Sciatic nerve (tissue), 2 donors: ENCODE data around the gene INTS3. TPM values are rescaled to one million over a fixed set of nuclear protein-coding genes. Genes with fewer than 3 reads are reported as not detected.
"Not testable (repeated sequence)": the region's sequence is repeated elsewhere in the genome, so short reads cannot be mapped to it uniquely, and the experiment has no call there.

Experiments
- ATAC-seq: fragments of 200-7000 bp; cut with Tn5 transposase; one replicate; pipeline ENCODE4 v1.9.1; 2020; ENCODE audit warnings: mild to moderate bottlenecking, moderate library complexity
- DNase-seq: peaks from one replicate; pipeline ENCODE4 v3.0.0-alpha.2; 2020; ENCODE audit warnings: low spot score
- intact Hi-C: fragments of 100-400 bp; cut with DNase I; formaldehyde crosslinking; loops from one replicate; pipeline ENCODE4 v1.14.2; 2022
- total RNA-seq: library from RNA; stranded (reverse); fragmentation: NEBNext Ultra II Directional; extraction: Animal tissue kit (Norgen Biotek cat#: 25700); gene quantifications from one replicate; pipeline ENCODE4 v1.2.1, GENCODE V29; 2021
- donor health status: DM: no; HTN: no; CAD: no.
- donor health status: DM: no; HTN: no; CAD: no.

Gene INTS3
- total RNA-seq, 1 donor from 2014 or later, result 72.4 TPM

DNA sequence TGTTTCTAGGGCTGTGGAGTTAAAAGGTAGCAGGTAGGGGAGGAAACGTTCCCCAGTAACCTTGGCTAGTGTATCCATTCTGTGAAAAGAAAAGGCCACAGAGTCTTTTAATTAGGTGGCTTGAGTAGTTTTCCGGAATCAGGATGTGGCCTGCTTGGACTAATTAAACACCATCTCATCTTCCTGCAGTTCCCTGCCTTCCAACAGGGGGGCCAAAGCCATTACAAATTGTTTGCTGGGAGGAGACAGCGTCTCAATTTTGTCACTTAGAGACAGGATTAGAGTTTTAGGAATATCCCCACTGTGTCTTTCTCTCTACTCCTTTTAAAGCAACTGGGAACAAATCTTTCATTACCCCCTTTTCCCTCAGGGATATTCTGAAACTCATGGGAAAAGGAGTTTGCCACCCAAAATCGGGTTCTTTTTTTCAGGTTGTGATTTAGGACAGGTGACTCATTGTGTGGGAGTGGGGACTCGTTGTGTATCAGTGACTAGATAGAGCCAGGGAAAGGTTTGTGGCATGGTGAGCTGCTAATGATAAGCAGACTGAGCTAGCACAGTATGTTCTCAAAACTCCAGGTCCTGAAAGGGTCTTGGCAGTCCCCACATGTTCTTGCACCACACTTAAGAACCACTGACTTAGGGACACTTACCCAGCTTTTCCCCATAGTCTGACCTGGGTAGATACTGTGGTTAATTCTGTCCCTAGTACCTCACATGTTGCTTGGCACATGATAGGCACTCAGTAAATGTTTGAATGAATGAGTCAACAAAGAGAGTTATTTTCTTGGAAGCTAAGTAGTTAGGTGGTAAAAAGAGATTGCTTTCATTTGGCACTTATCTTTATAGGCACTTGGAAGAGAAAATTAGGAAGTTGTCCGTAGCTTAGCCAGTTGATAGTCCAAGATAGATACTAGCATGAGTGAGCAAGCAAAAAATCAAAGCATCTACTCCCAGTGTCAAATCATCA is 22.5 kb downstream of the INTS3 start:
- peak; percentile 78 for ATAC-seq
- intact Hi-C loops, result no loop called here
- DNase-seq, result no peak

DNA sequence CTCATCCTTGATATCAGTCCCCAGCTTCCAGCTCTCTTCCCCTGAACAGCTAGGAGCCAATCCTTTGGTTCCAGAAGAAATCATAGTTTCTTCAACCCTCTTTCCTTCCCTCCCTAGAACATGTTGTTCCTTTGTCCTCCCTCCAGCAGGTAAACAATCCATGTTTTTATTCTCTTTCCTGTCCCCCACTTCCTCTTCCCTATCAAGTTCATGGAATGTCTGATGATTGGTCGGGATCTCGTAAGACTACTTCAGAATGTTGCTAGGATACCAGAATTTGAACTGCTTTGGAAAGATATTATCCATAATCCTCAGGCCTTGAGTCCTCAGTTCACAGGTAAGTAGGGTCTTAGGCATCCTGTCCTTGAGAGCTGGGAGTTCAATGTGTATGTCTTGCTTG is 24.2 kb downstream of the INTS3 start:
- ATAC-seq (no peak), DNase-seq (no peak)
- intact Hi-C loops, result no loop called here

DNA sequence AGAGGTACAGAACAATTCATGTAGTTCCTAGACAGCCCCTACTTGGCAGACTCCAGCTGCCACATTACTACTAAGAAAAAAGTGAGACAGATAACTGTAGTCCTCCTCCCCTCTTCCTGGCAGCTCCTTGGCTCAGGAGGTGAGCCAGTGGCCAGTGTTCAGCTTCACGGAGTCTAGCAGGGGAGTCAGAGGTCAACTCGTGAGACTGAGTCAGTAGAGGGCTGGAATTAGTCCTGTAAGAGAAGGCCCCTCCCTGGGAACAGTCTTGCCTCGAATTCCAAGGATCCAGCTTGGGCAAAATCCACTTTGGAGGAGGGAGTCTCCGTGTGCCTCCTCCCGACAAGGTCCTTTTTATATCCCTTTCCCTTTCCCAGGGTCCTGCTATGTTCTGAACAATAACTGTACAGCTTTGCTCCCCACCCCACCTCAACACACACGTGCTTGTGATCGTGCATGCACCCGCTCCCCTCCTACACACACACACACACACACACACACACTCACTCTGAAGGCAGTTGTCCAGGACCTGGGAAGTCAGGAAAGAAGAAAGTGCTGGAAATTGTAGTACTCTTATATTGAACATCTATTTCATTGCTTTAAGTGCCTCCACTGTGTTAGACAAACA is 24.8 kb downstream of the INTS3 start:
- DNase-seq (peak; percentile 72), ATAC-seq (peak; percentile 82)
- intact Hi-C loops, result no loop called here

DNA sequence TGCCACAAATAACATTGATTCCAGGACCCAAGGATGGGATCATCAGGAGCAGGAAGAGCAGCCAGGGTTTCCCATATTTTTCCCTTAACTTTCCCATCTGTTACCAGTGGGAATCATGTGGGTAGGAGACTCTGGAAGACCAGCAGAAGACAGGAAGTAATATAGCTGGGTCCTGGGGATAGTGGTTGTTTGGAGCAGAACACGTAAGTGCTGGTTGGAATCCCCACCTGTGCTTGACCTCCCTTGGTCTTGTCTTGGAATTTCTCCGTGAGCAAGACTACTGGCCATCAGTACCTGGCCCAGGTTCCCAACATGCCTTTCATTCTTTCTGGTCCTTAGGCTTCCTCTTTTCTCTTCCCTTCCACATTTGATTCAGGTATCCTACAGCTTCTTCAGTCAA is 26.4 kb downstream of the INTS3 start:
- intact Hi-C loops, result no loop called here
- no peak for ATAC-seq
- no peak for DNase-seq

DNA sequence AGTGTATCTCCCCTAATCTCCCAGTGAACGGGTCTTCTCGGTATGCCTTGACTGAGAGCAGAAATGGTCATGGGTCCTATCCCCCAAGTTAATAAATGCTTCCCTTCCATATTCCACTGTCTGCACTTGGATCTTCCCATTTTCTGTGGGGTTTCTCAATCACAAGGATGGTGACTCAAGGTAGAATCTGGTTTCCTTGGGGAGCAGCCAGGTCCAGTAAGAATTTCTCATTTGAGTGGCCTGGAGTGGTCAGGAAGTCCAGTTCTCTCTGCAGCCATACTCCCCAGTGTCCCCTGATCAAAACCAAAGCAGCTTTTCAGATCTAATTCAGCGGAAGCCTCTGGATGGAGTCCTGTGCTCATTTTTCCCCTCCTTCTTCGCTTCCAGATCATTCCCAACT is 32.6 kb downstream of the INTS3 start:
- DNase-seq (no peak), ATAC-seq (no peak)
- intact Hi-C loops, result no loop called here

DNA sequence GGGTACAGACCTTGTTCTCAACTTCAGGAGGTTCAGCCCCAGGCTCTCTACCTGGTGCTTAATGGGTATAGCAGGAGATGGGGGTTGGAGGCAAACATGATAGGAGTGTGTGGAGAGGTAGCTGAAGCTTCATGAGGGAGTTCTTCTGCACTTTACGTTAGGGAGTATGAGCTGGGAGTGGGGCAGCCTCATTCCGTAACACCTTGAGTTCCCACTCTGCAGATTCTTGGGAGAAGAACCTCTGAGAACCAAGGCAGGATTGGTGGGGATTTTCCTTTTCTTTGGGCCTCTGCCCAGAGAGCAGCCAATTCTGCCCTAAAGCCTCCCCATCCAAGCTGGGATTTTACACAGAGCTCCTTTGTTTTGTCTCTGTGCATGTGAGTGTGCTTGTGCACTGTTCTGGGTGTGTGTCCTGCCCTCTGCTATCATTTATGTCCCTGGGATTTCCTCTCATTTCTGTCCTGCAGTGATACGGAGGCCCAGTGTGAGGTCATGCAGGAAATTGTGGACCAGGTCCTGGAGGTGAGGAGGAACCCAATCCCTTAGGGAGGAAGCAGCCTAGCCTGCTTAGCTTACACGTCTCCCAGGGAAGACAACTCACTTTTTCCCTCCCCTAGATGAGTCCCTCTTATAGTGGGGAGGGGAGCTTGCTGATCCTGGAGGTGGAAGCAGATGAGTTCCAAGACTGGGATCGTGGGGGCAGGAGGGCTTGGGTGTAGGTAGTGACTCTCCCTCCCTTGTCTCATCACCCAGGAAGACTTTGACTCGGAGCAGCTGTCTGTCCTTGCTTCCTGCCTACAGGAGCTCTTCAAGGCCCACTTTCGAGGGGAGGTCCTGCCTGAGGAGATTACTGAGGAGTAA is 35.7 kb downstream of the INTS3 start:
- intact Hi-C loops, result no loop called here
- ATAC-seq (peak; percentile 92), DNase-seq (no peak)

DNA sequence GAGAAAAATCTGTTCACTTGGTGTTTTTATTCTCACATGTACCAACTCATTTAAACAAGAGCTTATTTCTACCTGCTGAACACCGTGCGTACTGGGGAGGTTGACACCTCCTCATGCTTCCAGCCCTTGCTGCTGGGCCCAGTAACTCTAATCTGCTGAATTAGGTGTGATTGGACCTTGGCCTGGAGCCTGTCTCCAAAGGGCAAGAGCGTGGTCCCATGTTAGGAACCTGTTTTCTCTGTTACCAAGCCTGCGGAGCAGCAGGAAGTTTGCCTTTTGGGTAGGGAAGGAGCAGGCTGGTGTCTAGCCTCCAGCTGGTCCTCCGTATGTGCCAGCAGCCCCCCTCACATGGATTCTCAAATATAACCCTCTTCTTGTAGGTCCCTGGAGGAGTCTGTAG is 36.5 kb downstream of the INTS3 start:
- DNase-seq, result no peak
- intact Hi-C loops, result no loop called here
- no peak for ATAC-seq

DNA sequence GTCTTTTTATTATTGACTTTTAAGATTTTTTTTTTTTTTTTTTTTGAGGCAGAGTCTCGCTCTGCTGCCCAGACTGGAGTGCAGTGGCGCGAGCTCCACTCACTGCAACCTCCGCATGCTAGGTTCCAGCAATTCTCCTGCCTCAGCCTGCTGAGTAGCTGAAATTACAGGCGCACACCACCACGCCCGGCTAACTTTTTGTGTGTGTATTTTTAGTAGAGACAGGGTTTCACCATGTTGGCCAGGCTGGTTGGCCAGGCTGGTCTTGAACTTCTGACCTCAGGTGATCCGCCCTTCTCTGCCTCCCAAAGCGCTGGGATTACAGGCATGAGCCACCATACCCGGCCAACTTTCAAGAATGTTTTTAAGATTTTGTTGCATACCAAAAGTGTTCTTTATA is 38.8 kb downstream of the INTS3 start:
- intact Hi-C loops, DNase-seq, ATAC-seq: not testable (repeated sequence)

DNA sequence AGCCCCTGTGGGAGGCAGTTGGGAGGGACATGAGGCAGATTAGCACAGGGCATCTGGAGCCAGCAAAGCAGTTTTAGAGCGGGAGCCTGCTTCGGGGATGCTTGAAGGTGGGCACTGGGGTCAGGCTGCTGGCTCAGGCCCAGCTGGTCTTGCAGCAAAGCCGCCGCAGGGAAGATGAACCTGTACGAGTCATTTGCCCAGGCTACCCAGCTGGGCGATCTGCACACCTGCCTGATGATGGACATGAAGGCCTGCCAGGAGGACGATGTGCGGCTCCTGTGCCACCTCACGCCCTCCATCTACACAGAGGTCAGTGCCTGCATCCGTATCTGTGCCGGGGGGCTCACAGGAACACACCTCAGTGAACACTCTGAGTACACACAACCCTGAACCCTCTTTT is 39.7 kb downstream of the INTS3 start:
- intact Hi-C loops, result no loop called here
- DNase-seq (no peak), ATAC-seq (no peak)

DNA sequence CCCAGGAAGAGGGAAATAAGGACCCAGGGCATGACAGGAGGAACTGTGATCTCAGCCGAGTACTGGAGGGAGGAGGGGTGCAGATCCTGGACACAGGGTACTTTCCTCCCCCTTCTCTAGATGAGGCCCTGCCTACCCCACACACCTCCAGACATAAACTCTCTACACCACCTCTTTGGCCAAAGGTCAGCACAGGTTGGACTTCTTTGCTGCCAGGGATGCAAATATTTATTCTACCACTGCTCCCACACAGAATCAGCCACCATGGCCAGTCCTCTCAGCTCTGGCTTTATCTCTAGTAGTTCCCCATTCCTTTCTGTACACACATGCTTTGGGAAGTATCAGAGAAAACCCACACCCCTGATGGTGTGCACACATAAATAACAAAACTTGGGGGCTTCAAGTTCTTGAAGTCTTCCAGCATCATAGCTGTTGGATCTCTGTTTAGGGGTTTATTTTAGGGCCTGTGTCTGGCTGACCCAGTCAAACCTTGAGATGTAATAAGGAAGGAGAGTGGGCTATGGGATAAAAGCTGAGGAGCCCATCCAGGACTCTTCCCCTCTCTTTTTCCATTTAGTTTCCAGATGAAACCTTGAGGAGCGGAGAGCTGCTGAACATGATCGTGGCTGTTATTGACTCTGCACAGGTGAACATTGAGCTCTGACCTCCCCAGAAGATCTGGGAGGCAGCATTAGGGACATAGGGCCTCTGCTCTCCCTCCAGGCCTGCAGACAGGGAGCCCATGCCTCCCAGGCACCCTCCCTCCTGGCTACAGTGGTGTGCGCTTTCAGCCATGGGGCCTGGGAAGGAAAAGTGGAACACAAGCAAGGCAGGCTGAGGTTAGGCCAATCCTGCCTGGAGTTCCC is 40.7 kb downstream of the INTS3 start:
- intact Hi-C loops, result no loop called here
- DNase-seq (no peak), ATAC-seq (no peak)

DNA sequence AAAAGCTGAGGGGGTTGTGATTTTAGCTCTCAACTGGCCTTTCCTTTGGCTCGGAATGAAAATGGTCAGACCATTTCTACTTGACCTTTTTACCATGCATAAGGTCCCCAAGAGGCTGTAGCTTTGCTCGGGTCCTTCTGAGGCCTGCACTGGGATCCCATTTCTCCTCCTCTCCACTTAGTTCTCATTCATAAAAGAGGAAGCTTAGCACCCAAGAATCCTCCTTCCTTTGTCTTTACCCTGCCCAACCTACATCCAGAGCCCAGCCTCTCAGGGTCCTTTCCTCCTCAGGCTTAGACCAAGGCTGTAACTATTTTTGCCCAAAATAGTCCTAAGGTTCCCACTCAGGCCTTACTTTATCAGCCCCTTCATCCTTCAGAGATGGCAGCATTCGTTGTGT is 41.4 kb downstream of the INTS3 start:
- intact Hi-C loops, result no loop called here
- DNase-seq (no peak), ATAC-seq (no peak)

DNA sequence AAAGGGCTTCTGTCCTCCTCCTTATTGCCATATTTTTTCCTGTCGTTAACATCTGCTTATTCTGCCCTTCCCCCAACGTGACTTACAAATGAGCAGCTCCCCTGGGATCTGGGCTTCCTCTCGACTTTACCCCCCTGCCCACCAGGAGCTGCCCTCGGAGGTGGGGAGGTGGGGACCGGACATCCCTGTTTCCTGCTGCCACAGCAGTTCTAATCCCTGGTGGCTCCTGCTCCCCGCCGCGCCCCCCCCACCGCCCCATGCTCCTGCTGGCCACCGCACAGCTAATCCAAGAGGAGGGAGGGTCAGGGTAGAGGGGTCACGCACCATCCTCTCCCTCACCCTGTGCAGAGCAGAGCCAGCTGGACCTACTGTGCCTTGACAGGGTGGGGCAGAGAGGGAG is 42.9 kb downstream of the INTS3 start:
- intact Hi-C loops, result no loop called here
- ATAC-seq (no peak), DNase-seq (no peak)

DNA sequence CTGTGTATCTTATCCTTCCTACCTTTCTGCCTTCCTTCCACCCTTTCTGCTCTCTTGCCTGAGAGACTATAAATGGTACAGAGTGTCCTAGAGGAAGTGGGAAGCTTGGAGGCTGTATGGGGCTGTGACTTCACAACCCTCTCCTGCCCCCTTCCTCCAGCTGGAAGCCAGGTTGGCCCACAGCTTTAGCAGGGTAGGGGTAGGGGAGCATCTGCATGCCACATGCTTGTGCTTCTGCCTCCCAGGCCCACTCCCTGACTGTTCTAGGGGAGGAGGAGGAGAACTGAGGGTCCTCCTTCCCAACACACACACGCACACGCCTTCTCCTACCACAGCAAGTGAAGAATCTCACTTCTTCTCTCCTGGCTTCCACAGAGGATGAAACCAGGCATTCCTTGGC is 43.4 kb downstream of the INTS3 start:
- DNase-seq (no peak), ATAC-seq (no peak)
- intact Hi-C loops, result no loop called here

DNA sequence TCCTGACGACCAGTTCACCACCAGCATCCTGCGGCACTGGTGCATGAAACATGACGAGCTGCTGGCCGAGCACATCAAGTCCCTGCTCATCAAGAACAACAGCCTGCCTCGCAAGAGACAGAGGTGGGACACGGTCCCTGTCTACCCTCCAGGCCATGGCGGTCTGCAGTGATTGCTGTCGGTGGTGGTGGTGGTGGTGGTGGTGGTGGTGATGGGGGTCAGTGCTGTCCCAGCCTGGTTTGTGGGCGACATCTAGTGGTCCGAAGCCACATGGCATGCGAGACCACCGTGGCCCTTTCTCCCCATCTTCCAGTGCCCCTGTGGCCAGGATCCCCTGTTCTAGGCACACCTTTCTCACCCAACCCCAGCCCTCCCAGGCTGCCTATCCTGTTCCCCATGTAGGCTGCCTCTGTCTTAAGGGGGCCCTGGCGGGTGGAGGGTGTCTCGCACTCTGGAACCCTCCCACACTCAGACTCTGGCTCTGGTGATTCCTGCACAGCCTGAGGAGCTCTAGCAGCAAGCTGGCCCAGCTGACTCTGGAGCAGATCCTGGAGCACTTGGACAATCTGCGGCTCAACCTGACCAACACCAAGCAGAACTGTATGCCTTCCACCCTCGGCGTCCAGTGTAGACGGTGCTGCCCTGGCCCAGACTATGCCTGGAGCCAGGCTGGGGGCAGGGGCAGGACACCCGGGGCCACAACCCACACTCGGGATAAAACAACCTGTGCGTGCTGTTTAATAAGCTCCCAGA is 44.2 kb downstream of the INTS3 start:
- ATAC-seq (no peak), DNase-seq (no peak)
- intact Hi-C loops, result no loop called here

DNA sequence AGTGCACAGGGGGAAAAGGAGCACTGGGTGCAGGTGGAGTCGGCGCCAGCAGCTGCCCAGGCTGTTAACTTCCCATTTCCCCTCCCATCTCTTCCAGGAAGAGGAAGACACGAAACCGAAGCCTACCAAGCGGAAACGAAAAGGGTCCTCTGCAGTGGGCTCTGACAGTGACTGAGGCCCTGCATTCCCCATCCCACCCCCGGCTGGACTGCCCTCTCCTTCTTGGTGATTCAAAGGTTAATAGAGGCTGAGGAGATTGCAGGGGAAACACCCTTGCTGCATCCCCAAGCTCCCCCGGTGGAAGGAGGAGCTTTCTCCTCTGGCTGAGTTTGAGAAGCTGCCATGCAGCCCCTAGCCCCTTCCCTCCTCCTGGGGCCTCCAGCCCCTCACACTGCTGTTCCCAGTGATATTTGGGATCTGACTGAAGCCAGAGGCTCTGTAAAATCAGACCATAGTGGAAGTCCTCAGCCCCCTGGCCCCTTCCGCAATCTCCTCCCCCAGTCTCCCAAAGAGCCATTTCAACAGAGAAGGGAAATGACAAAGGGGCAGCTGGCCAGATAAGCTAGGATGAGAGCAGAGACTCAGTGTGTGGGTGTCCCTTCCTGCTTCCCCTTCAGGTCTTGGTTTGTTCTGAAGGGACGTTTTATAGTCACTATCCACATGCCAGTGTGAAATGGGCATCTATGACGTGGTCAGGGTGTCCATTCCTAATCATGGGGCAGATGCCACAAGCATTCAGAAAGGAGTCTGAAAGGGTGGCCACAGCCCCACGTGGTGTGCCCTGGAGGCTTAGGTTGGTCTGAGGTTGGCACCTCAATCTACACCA is 45.5 kb downstream of the INTS3 start:
- intact Hi-C loops, result no loop called here
- ATAC-seq (no peak), DNase-seq (no peak)

DNA sequence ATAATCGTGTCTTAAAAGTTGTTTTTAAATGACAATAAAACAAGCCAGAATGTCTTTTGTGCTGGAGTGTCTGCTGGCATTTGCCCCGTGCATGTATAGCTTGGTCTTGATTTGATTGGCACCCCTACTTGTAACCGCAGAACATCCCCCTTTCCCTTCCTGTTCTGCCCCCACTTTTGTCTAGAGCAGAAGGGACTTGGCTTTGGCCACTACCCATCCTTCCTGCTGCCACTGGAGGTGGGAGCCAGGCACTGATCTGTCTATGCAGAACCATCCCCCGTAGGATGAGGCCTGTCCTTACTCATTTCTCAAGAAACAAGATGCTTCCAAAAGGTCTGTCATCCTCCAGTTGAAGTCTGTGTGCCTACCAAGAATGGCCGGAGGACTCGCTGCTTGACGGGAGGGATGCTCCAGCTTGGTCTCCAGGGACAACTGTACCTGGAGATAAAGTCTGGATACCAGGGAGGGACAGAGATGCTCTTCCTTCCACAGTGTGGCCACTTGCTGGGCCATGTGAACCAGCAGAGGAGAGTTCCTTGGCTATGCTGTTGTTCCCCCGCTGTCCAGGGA is 46.3 kb downstream of the INTS3 start:
- DNase-seq (no peak), ATAC-seq (peak; percentile 1)
- intact Hi-C loops, result no loop called here
